ENCODE measurements around the gene HSD17B11.
"Not testable (repeated sequence)": the region's sequence is repeated elsewhere in the genome, so short reads cannot be mapped to it uniquely, and the experiment has no call there.

Gene HSD17B11

DNA sequence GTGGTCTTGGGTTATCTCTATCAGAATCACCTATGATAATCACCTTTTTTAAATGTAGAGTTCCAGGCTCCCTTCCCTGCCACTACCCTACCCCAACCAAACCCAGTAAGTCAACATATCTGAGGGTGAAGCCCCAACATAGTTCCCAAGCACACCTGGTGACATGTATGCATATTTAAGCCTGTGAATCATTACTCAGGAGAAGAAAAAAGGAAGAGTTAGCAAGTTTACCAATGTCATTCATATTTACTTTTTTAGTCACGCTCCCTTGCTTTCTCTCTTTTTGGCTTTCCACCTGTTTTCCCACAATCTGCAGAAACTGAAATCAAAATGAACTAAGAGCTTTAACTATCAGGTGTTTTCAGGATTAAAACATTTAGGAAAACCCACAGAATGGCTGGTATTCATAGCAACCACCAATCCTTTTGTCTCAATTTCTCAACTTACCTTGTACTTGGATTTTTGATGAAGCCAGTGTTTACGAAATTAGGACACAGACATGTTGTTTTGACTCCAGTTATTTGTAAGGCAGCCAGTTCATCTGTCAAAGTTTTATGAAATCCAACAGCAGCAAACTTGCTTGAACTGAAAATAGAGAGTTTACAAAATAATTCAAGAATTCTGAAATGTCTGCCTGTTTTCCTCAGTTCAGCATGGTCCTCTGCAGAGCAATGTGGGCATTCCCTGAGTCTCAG is 34.0 kb downstream of the HSD17B11 start:
- DNase-seq (ENCODE audit: low spot score) = no peak

DNA sequence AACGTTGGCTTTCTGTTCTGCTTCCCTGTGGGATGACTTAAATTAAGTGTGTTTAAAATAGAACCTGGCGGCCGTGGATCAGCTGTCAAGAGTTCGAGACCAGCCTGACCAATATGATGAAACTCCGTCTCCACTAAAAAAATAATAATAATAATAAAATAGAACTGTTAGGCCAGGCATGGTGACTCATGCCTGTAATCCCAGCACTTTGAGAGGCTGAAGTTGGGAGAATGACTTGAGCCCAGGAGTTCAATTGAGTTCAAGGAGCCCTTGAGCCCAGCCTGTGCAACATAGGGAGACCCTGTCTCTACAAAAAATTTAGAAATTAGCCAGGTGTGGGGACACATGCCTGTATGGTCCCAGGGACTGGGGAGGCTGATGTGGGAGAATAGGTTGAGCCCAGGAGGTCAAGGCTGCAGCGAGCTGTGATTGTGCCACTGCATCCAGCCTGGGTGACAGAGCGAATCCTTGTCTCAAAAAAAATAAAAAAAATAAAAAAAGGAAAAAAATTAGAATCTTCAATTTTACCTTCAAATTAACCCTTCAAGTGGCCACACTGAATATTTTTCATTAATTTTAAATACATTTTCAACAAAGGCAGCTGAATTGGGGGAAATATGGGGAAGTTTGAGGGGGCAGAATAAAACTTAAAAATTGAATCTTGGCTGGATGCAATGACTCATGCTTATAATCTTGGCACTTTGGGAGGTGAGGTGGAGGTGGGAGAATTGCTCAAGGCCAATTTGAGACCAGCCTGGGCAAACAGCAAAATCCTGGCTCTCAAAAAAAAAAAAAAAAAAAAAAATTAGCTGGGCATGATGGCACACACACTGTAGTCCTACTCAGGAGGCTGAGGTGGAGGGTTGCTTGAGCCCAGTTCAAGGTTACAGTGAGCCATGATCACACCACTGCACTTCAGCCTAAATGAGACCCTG is 36.6 kb downstream of the HSD17B11 start:
- DNase-seq (ENCODE audit: low spot score) = no peak

GRCh38 chr4:87353592-87353991 is 37.4 kb downstream of the HSD17B11 start:
- DNase-seq (ENCODE audit: low spot score) = peak; percentile 25

GRCh38 chr4:87345139-87345538 is 45.8 kb downstream of the HSD17B11 start:
- no peak for DNase-seq (ENCODE audit: low spot score)

DNA sequence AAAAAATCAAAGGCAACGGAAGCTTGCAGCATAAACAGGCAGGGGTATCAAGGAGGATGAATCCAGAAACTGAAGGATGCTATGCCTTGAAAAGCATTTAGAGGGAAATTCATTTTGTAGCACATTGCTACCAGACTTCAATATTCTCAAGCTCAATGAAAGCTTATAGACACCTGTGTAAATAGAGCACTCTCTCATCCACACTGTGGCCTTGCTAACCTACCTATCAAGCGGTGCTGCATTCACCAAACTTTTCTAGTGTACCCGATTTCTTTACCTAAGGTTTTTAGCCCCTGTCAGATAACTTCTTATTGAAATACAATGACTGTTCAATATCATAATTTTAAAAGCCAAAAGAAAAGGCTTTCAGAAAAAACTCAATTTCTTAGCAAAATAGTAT is 48.1 kb downstream of the HSD17B11 start:
- DNase-seq (ENCODE audit: low spot score) = no peak

- DNase-seq (ENCODE audit: low spot score) = not testable (repeated sequence)
These were observed 48.9 kb downstream of the HSD17B11 start for GRCh38 chr4:87341954-87342635.

DNA sequence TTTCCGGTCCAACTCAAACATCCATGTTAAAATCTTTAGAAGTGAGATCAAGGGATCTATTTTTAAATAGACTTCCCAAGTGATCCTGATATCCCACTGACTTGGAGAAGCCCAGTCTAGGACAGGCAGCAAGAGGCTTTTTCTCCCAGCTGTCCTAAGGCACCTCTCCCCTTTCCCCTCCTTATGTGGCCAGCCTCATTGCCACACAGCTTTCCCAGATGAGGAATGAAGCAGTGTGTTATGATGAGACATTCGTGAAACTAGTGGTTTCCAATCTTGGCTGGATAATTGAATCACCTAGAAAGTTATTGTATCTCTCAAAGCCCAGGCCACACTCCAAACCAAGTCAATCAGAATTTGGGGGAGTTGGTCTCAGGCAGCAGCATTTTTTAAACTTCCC is 51.5 kb downstream of the HSD17B11 start:
- DNase-seq (ENCODE audit: low spot score) = no peak

- no peak for DNase-seq (ENCODE audit: low spot score)
These were observed 53.6 kb downstream of the HSD17B11 start for GRCh38 chr4:87337361-87337760.

- no peak for DNase-seq (ENCODE audit: low spot score)
These were observed 57.7 kb downstream of the HSD17B11 start for GRCh38 chr4:87333267-87333666.

GRCh38 chr4:87330761-87331160 is 60.2 kb downstream of the HSD17B11 start:
- DNase-seq (ENCODE audit: low spot score) = no peak

DNA sequence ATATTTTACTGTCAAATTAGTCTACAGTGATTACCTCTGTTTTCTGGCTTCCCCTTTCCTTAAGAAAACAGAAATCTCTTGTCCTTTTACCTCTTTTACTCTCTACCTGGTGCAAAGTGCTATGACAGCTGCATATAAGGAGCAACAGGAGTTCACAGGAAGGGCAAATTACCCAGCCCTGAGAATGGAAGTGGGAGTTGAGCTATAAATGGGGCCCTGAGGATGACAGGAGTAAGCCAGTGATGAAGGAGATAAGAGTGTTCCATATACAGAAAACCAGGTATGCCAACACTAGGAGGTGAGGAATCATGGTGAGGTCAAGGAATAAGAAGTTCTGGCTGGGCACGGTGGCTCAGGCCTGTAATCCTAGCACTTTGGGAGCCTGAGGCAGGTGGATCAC is 63.9 kb downstream of the HSD17B11 start:
- DNase-seq (ENCODE audit: low spot score) = no peak

DNA sequence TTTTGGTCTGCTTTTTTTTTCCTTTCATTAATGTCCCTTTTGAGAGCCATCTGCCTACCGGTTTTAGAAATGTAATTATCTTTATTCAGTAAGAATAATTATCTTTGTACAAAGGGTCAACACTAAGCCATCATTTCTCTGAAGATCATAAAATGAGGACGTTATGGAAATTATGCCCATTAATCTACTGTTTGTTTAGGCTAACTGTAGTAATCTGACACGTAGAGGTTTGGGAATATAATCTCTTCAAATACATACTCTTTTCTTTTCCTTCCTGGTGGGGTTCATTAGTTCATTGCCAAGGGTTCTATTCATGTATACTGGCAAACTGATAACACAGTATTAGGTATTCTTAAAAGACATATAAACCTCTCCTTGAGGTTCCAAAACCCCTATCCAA is 64.5 kb downstream of the HSD17B11 start:
- no peak for DNase-seq (ENCODE audit: low spot score)

DNA sequence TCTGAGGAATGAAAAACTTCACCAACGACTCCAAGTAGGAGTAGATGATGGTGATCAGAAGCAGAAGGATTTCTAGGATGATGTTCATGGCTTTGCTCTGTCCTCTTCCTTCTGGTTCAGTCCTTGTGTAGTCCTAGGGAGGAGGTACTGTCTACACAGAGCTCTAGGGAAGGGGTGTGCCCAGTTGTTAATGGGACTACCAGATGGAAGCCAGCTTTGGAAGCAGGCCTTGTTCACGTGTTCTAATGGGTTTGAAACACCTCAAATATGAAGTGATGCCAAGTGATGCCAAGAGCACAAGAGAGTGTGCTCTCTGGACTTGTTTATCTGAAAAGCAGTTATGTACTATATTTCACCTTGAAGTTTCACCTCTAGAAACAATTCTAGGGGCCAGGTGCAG is 68.2 kb downstream of the HSD17B11 start, which contains the start of gene HSD17B13:
Gene HSD17B13, minus strand, starts transcription at position 129 of the 400 bp plus-strand sequence. Its CDS starts 41 bp downstream, at position 88.
- no peak for DNase-seq (ENCODE audit: low spot score)

GRCh38 chr4:87321888-87322287 is 69.1 kb downstream of the HSD17B11 start:
- DNase-seq (ENCODE audit: low spot score) = no peak

- DNase-seq (ENCODE audit: low spot score) = no peak
These were observed 73.5 kb downstream of the HSD17B11 start for GRCh38 chr4:87317527-87317926.

GRCh38 chr4:87316961-87317360 is 74.0 kb downstream of the HSD17B11 start:
- DNase-seq (ENCODE audit: low spot score) = no peak

GRCh38 chr4:87315000-87315399 is 76.0 kb downstream of the HSD17B11 start:
- DNase-seq (ENCODE audit: low spot score) = not testable (repeated sequence)

GRCh38 chr4:87313756-87314155 is 77.2 kb downstream of the HSD17B11 start:
- no peak for DNase-seq (ENCODE audit: low spot score)

- DNase-seq (ENCODE audit: low spot score) = no peak
These were observed 79.3 kb downstream of the HSD17B11 start for GRCh38 chr4:87311684-87312083.

DNA sequence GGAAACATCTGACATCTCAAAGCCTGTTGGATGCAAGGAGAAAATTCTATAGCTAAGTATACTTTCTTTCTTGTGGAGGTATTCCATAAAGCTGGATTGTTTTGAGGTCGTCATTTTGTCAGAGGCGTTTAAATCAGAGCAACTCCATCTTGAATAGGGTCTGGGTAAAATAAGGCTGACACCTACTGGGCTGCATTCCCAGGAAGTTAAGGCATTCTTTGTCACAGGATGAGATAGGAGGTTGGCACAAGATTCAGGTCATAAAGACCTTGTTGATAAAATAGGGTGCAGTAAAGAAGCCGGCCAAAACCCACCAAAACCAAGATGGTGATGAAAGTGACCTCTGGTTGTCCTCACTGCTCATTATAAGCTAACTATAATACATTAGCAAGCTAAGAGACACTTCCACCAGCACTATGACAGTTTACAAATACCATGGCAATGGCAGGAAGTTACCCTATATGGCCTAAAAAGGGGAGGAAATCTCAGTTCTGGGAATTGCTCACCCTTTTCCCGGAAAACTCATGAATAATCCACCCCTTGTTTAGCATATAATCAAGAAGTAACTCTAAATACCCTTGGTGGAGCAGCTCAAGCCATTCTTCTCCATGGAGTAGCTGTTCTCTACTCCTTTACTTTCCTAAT is 80.2 kb downstream of the HSD17B11 start:
- DNase-seq (ENCODE audit: low spot score) = no peak

DNA sequence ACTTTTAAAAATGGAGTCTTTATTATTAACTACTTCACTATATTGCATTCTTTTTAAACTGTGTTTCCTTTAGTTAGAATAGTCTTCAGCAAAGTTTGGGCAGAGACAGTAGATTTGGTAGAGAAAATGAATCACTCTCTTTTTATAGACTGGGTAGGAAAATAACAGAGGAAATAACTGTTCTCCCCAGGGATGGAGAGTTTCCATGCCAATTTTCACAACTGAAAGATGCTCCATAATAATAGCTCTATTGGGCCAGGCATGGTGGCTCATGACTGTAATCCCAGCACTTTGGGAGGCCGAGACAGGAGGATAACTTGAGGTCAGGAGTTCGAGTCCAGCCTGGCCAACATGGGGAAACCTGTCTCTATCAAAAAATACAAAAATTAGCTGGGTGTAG is 81.4 kb downstream of the HSD17B11 start:
- DNase-seq (ENCODE audit: low spot score) = peak; percentile 74

GRCh38 chr4:87306056-87306455 is 84.9 kb downstream of the HSD17B11 start:
- no peak for DNase-seq (ENCODE audit: low spot score)
